Esophagus squamous epithelium (tissue), 5 donors: ENCODE results near the gene KRT80. TPM values are rescaled to one million over a fixed set of nuclear protein-coding genes. Genes with fewer than 3 reads are reported as not detected.

Experiments
- DNase-seq: peaks from one replicate; lab custom pipeline; 2025; lab: John Stamatoyannopoulos, UW
- H3K27ac ChIP-seq, 4 donors: fragments of 200-600 bp; sonication (generic); one replicate each; pipeline ENCODE4 v1.5.1; 2016 to 2019; ENCODE audit warnings: mild to moderate bottlenecking in 1 of 4
- H3K27me3 ChIP-seq, 4 donors: fragments of 200-600 bp; sonication (generic); 1 replicate in 3 of 4; 2 replicates in 1 of 4; pipeline versions ENCODE4 v1.5.1 to v1.6.0; 2017 to 2021; ENCODE audit warnings: antibody characterized with exemption in 1 of 4
- H3K36me3 ChIP-seq, 3 donors: fragments of 200-600 bp; sonication (generic); one replicate each; pipeline ENCODE4 v1.5.1; 2016 to 2019
- H3K4me1 ChIP-seq, 3 donors: fragments of 200-600 bp; sonication (generic); one replicate each; pipeline ENCODE4 v1.5.1; 2017 to 2019
- H3K4me3 ChIP-seq, 4 donors: fragments of 200-600 bp; sonication (generic); 1 replicate in 3 of 4; 2 replicates in 1 of 4; pipeline ENCODE4 v1.5.1; 2016 to 2019; ENCODE audit warnings: mild to moderate bottlenecking in 2 of 4, moderate library complexity in 1 of 4
- H3K9me3 ChIP-seq, 3 donors: fragments of 200-600 bp; sonication (generic); one replicate each; pipeline ENCODE4 v1.5.1; 2016 to 2019
- CTCF ChIP-seq, 6 experiments: fragments of 450-650 bp in 4 of 6; fragments of 200-600 bp in 2 of 6; sonication (generic) in 2 of 6; IDR thresholded peaks; one replicate each; pipeline ENCODE4 v1.5.1; 2016 to 2019; ENCODE audit warnings: antibody characterized with exemption in 6 of 6, mild to moderate bottlenecking in 4 of 6, moderate library complexity in 4 of 6
- POLR2A ChIP-seq, 4 donors: fragments of 450-650 bp; IDR thresholded peaks; one replicate each; pipeline ENCODE4 v1.6.1; 2017; ENCODE audit warnings: antibody characterized with exemption in 4 of 4, mild to moderate bottlenecking in 4 of 4, moderate library complexity in 3 of 4
- WGBS, 2 donors: methylation state at CpG; one replicate each; pipeline ENCODE4 v1.1.5; 2018; 5-methylcytosine and 5-hydroxymethylcytosine counted together
- intact Hi-C: fragments of 100-400 bp; cut with DNase I; formaldehyde crosslinking; loops from one replicate; pipeline ENCODE4 v1.15.0; 2022
- total RNA-seq, 4 donors: library from RNA; depleted of rRNA; stranded (reverse); fragments of >200 nt; gene quantifications; one replicate each; pipeline ENCODE4 v1.1.0, GENCODE V29; 2016
- donor health status: DM: yes; HTN: yes; CAD: no.

Gene KRT80
- total RNA-seq, 4 donors from 2014 or later, result 11.4 to 39.6 (median 16.5) TPM

- Histone ChIP-seq H3K4me1 (peaks cover 16 to 79% (median 24%) of the 10 kb centered on the region in 3 donors), H3K27ac (no peak overlapping the region), H3K27me3 (peaks cover 0 to 4% (median 0%) of the 10 kb centered on the region in 4 donors), H3K36me3 (no peaks in the 10 kb centered on the region), H3K9me3 (no peaks in the 10 kb centered on the region), H3K4me3 (no peak overlapping the region)
- no peak for DNase-seq
- TF ChIP-seq POLR2A (IDR thresholded peaks at IDR 0.05) (no peak), CTCF (IDR thresholded peaks at IDR 0.05) (peak in 1 of 6 experiments; percentile 17)
- intact Hi-C loops, result no loop called here
- WGBS, 2 donors, result 57% methylated on average over 1 of the region's 3 CpGs; no CpG with 5 or more reads in 1 of the 2 donors
Observed at GRCh38 chr12:52214421-52214802, 22.6 kb upstream of the KRT80 start.

- no peak for DNase-seq
- Histone ChIP-seq H3K27me3 (peaks cover 0 to 4% (median 0%) of the 10 kb centered on the region in 4 donors), H3K4me3 (no peak overlapping the region), H3K9me3 (no peaks in the 10 kb centered on the region), H3K27ac (no peak overlapping the region), H3K36me3 (no peaks in the 10 kb centered on the region), H3K4me1 (peaks cover 18 to 84% (median 30%) of the 10 kb centered on the region in 3 donors)
- intact Hi-C loops, result no loop called here
- TF ChIP-seq CTCF (IDR thresholded peaks at IDR 0.05) (peak; percentile 79 to 98 (median 94)), POLR2A (IDR thresholded peaks at IDR 0.05) (no peak)
- 42 to 46% methylated on average over 2 to 7 of the region's 13 CpGs for WGBS, 2 donors
Observed at GRCh38 chr12:52213564-52214420, 22.0 kb upstream of the KRT80 start.

GRCh38 chr12:52212701-52213563, 21.1 kb upstream of the KRT80 start:
- no peak overlapping the region for H3K27ac ChIP-seq
- H3K27me3 ChIP-seq, result peaks cover 0 to 4% (median 0%) of the 10 kb centered on the region in 4 donors
- intact Hi-C loops, result no loop called here
- no peak for TF ChIP-seq CTCF (IDR thresholded peaks at IDR 0.05)
- DNase-seq, result no peak
- no peaks in the 10 kb centered on the region for H3K36me3 ChIP-seq
- no peak overlapping the region for H3K4me3 ChIP-seq
- peaks cover 27 to 86% (median 37%) of the 10 kb centered on the region in 3 donors for H3K4me1 ChIP-seq
- no peaks in the 10 kb centered on the region for H3K9me3 ChIP-seq
- WGBS, 2 donors, result 79 to 85% methylated on average over 9 to 11 of the region's 13 CpGs

- Histone ChIP-seq H3K36me3 (no peaks in the 10 kb centered on the region), H3K27ac (no peak overlapping the region), H3K27me3 (peaks cover 0 to 6% (median 0%) of the 10 kb centered on the region in 4 donors), H3K4me3 (no peak overlapping the region), H3K9me3 (no peaks in the 10 kb centered on the region), H3K4me1 (peaks cover 35 to 86% (median 40%) of the 10 kb centered on the region in 3 donors)
- TF ChIP-seq CTCF (IDR thresholded peaks at IDR 0.05) (no peak), POLR2A (IDR thresholded peaks at IDR 0.05) (no peak)
- WGBS, 2 donors, result 80 to 97% methylated on average over 6 to 8 of the region's 13 CpGs
- DNase-seq, result no peak
- intact Hi-C loops, result no loop called here
Observed at GRCh38 chr12:52211716-52212585, 20.1 kb upstream of the KRT80 start.
